Small intestine (tissue), 7 donors: ENCODE measurements around the gene RIMBP2. TPM values are rescaled to one million over a fixed set of nuclear protein-coding genes. Genes with fewer than 3 reads are reported as not detected.
"Not testable (repeated sequence)": the region's sequence is repeated elsewhere in the genome, so short reads cannot be mapped to it uniquely, and the experiment has no call there.

Source experiments
- DNase-seq, 2 donors: peaks; one replicate each; pipeline versions ENCODE4 v3.0.0 to v3.0.0-alpha.2; 2013
- FAIRE-seq: peaks from 2 replicates; lab custom pipeline; 2012; peaks lifted over from hg19 to GRCh38; lab: Jason Lieb, UNC
- H3K27ac ChIP-seq, 3 donors: one replicate each; pipeline ENCODE4 v1.5.1; 2013; ENCODE audit warnings: low read length in 2 of 3, mild to moderate bottlenecking in 2 of 3, control low read depth in 1 of 3, inconsistent platforms in 1 of 3, low read depth in 1 of 3, moderate library complexity in 1 of 3
- H3K27me3 ChIP-seq, 3 donors: one replicate each; pipeline ENCODE4 v1.6.1; 2013; ENCODE audit warnings: low read length in 3 of 3, inconsistent platforms in 1 of 3; ENCODE audit not compliant: control insufficient read depth in 3 of 3, insufficient read depth in 3 of 3
- H3K36me3 ChIP-seq, 3 donors: one replicate each; pipeline ENCODE4 v1.6.1; 2013; ENCODE audit warnings: low read length in 3 of 3, inconsistent platforms in 1 of 3, low read depth in 1 of 3, mild to moderate bottlenecking in 1 of 3, moderate library complexity in 1 of 3; ENCODE audit not compliant: control insufficient read depth in 3 of 3, insufficient read depth in 2 of 3
- H3K4me1 ChIP-seq, 3 donors: one replicate each; pipeline ENCODE4 v1.6.1; 2013; ENCODE audit warnings: low read length in 2 of 3, inconsistent platforms in 1 of 3, low read depth in 1 of 3, mild to moderate bottlenecking in 1 of 3, moderate library complexity in 1 of 3; ENCODE audit not compliant: control insufficient read depth in 3 of 3, insufficient read depth in 2 of 3
- H3K4me3 ChIP-seq, 3 donors: one replicate each; pipeline ENCODE4 v1.5.1; 2013; ENCODE audit warnings: low read length in 3 of 3, control low read depth in 1 of 3, inconsistent platforms in 1 of 3, low read depth in 1 of 3, mild to moderate bottlenecking in 1 of 3, moderate library complexity in 1 of 3
- H3K9me3 ChIP-seq, 2 donors: one replicate each; pipeline ENCODE4 v1.6.1; 2013; ENCODE audit warnings: low read depth in 1 of 2, low read length in 1 of 2; ENCODE audit not compliant: control insufficient read depth in 2 of 2, insufficient read depth in 1 of 2
- WGBS, 3 donors: extraction: QIAGEN DNeasy Blood & Tissue Kit; methylation state at CpG; one replicate each; pipeline ENCODE4 v1.1.7; 2013; 5-methylcytosine and 5-hydroxymethylcytosine counted together
- polyA plus RNA-seq, 4 donors: library from polyadenylated mRNA; stranded (reverse) in 3 of 4; unstranded in 1 of 4; fragments of 200-250 nt in 3 of 4; fragments of 120-200 nt in 1 of 4; gene quantifications; one replicate each; pipeline versions ENCODE4 v1.2.1 to v1.2.3, GENCODE V29; 2013
- donor health status: healthy with polysubstance abuse.
- donor health status: control.
- donor health status: control.
- donor health status: Bipolar disorder and iron deficiency.
- donor health status: healthy.

Gene RIMBP2
- polyA plus RNA-seq, 4 donors: 0.22 to 12.2 (median 2.3) TPM

DNA sequence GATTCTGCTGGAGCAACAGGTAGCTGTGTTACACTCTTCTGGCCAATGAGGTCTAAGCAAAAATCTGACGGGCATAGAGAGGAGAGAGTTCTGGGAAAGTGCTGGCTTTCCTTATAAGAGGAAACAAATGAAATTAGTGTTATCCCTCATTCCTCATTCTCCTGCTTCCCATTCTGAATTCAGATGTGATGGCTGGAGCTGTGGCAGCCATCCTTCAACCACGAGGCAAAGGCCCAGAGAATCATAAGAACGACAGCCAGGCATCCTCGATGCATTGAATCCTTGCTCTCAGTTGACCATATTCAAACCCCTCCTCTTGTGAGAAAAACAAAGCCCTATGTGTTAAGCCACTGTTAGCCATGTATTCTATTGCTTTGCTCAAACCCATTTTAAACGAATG lies 27.5 kb upstream of the RIMBP2 start:
- Histone ChIP-seq H3K27me3 (no peaks in the 10 kb centered on the region), H3K9me3 (peaks cover 0 to 2% of the 10 kb centered on the region in 2 donors), H3K4me3 (no peak overlapping the region), H3K27ac (no peak overlapping the region), H3K4me1 (no peaks in the 10 kb centered on the region), H3K36me3 (no peaks in the 10 kb centered on the region)
- 82 to 86% (median 86%) methylated on average over 5 of the region's 5 CpGs for WGBS, 3 donors
- FAIRE-seq: no peak
- no peak for DNase-seq

DNA sequence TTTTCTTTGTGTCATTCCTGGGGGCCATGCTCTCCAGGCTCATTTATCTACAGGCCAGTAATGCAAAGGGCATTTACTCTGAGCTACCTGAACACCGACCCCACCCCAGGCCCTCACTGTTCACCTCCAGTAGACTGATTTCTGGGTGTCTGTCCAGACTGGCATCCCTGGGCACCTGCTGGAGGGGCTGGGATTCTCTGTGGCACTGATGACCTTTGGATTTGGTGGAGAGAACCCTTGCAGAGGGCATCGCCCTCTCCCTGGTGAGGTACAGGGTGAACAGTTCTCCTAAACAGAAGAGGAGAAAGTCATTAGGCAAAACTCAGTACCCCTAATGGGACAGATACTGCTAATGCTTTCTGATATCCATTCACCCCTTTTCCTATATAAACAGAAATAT lies 27.1 kb upstream of the RIMBP2 start:
- 83 to 85% (median 84%) methylated on average over 2 of the region's 2 CpGs for WGBS, 3 donors
- peaks cover 0 to 3% of the 10 kb centered on the region in 2 donors for H3K9me3 ChIP-seq
- H3K27ac ChIP-seq: no peak overlapping the region
- H3K4me1 ChIP-seq: no peaks in the 10 kb centered on the region
- no peaks in the 10 kb centered on the region for H3K27me3 ChIP-seq
- no peak for DNase-seq
- no peak for FAIRE-seq
- no peak overlapping the region for H3K4me3 ChIP-seq
- H3K36me3 ChIP-seq: no peaks in the 10 kb centered on the region

DNA sequence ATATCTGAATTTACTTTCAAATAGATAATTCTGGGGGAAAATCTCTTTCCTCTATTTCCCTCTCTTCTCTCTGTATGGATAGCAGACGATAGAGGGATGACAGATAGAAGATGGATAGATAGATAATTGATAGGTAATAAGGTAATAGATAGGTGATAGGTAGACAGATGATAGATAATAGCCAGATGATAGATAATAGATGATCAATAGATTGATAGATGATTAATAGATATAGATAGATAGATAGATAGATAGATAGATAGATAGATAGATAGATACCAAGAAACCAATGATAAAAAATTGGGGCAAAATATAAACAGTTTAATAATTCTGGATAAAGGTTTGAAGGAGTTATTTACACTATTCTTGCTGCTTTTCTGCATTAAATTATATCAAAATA lies 26.6 kb upstream of the RIMBP2 start:
- no peak overlapping the region for H3K4me3 ChIP-seq
- H3K27me3 ChIP-seq: no peaks in the 10 kb centered on the region
- FAIRE-seq (no peak), DNase-seq (no peak)
- H3K27ac ChIP-seq: no peak overlapping the region
- H3K36me3 ChIP-seq: no peaks in the 10 kb centered on the region
- WGBS, 3 donors: 73 to 81% (median 78%) methylated on average over 1 of the region's 1 CpG
- H3K4me1 ChIP-seq: no peaks in the 10 kb centered on the region
- peaks cover 0 to 3% of the 10 kb centered on the region in 2 donors for H3K9me3 ChIP-seq

- Histone ChIP-seq H3K27me3 (no peaks in the 10 kb centered on the region), H3K4me1 (no peaks in the 10 kb centered on the region), H3K4me3 (no peak overlapping the region), H3K27ac (no peak overlapping the region), H3K9me3 (peaks cover 0 to 3% of the 10 kb centered on the region in 2 donors), H3K36me3 (no peaks in the 10 kb centered on the region)
- DNase-seq (no peak), FAIRE-seq (no peak)
- WGBS, 3 donors: 78 to 79% (median 78%) methylated on average over 12 of the region's 12 CpGs
Observed at GRCh38 chr12:130742112-130742511, 26.0 kb upstream of the RIMBP2 start.

GRCh38 chr12:130739571-130739970 lies 23.5 kb upstream of the RIMBP2 start:
- H3K4me1 ChIP-seq: no peaks in the 10 kb centered on the region
- H3K36me3 ChIP-seq: no peaks in the 10 kb centered on the region
- H3K9me3 ChIP-seq: peaks cover 0 to 3% of the 10 kb centered on the region in 2 donors
- no peak overlapping the region for H3K4me3 ChIP-seq
- no peak overlapping the region for H3K27ac ChIP-seq
- FAIRE-seq (no peak), DNase-seq (no peak)
- no peaks in the 10 kb centered on the region for H3K27me3 ChIP-seq
- 84 to 88% (median 86%) methylated on average over 10 of the region's 10 CpGs for WGBS, 3 donors

DNA sequence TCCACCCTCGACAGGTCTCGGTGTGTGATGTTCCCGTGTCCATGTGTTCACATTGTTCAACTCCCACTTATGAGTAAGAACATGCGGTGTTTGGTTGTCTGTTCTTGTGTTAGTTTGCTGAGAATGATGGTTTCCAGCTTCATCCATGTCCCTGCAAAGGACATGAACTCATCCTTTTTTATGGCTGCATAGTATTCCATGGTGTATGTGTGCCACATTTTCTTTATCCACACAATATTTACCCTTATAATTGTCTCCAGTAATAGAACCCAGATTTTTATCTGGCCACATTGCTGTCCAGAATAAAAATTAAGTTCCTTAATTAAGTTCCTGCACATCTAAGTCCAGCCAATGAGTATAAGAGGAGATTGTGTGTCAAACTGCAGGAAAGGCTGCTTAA lies 22.3 kb upstream of the RIMBP2 start:
- WGBS, 3 donors: 93 to 96% (median 94%) methylated on average over 4 of the region's 4 CpGs
- DNase-seq: not testable (repeated sequence)

DNA sequence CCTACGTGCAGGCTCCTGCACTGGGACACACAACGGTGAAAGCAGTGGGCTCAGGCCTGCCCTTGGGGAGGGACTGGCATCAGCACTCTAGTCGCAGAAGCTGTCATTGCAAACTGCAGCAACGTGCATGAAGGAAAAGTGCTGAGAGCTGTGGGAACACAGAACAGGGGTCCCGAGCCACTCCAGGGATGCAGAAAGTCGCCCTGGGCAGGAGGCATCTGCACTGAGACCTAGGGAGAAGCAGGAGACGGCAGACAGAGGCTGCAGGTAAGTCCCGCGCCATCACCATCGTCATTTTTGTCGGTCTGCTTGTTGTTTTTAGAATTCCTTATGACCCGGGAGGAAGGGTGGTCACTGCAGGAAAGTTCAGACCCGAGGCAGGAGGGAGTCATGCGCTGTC lies 21.6 kb upstream of the RIMBP2 start:
- H3K27me3 ChIP-seq: no peaks in the 10 kb centered on the region
- DNase-seq: no peak
- no peaks in the 10 kb centered on the region for H3K4me1 ChIP-seq
- H3K36me3 ChIP-seq: no peaks in the 10 kb centered on the region
- 58 to 69% (median 60%) methylated on average over 14 of the region's 14 CpGs for WGBS, 3 donors
- no peak for FAIRE-seq
- H3K27ac ChIP-seq: no peak overlapping the region
- no peak overlapping the region for H3K4me3 ChIP-seq
- peaks cover 0 to 3% of the 10 kb centered on the region in 2 donors for H3K9me3 ChIP-seq

More for the DNA sequence above, 22.3 kb upstream of the RIMBP2 start:
- H3K4me3 ChIP-seq, H3K27me3 ChIP-seq, FAIRE-seq, H3K4me1 ChIP-seq, H3K36me3 ChIP-seq, H3K9me3 ChIP-seq, H3K27ac ChIP-seq: not testable (repeated sequence)

DNA sequence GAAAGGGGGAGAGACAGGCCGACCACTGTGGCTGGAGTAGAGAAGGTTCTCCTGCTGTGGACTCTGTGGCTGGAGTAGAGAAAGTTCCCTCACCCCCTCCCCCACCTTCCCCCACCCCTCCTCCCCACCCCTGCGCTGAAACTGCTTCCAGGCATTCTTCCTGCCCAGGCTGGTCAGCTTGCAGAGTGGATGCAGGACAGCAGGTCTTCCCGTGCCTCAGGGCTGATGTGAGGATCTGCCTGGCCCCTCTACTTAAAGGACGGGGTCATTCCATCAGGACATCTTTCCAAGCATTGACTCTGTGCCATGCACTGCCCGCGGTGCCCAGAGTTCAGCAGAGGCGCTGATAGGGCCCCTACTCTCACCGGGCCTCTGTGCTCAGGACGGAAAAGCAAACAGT lies 13.2 kb upstream of the RIMBP2 start:
- 44 to 59% (median 50%) methylated on average over 9 of the region's 9 CpGs for WGBS, 3 donors
- peaks cover 0 to 4% of the 10 kb centered on the region in 2 donors for H3K9me3 ChIP-seq
- FAIRE-seq (no peak), DNase-seq (no peak)
- H3K36me3 ChIP-seq: no peaks in the 10 kb centered on the region
- H3K27ac ChIP-seq: no peak overlapping the region
- H3K4me3 ChIP-seq: no peak overlapping the region
- H3K27me3 ChIP-seq: no peaks in the 10 kb centered on the region
- no peaks in the 10 kb centered on the region for H3K4me1 ChIP-seq
